ENCODE measurements around the gene CDC42BPB.

GRCh38 chr14:102905116-102906108 lies 151.9 kb downstream of the CDC42BPB start:
- TF ChIP-seq EZH2 (IDR thresholded peaks at IDR 0.05; ENCODE audit: borderline replicate concordance, low read length) (no peak), CTCF (conservative IDR thresholded peaks at IDR 0.05 in 1 of 2, IDR thresholded peaks at IDR 0.05 in 1 of 2; ENCODE audit: extremely low read depth in 1 of 2, insufficient read depth in 1 of 2, low read depth in 1 of 2, low read length in 2 of 2) (no peak)

Data from mammary epithelial cell (primary cell).